ENCODE results near the gene COG5. TPM values are rescaled to one million over a fixed set of nuclear protein-coding genes. Genes with fewer than 3 reads are reported as not detected.

The COG5 gene
- total RNA-seq, 1 experiment from 2014 or later = 43.9 TPM

- H3K27me3 Mint-ChIP-seq (ENCODE audit: insufficient read depth, unreplicated experiment) = no peaks in the 10 kb centered on the region
- H3K4me3 Mint-ChIP-seq (ENCODE audit: unreplicated experiment) = no peak overlapping the region
- TF ChIP-seq CTCF (IDR thresholded peaks at IDR 0.05; ENCODE audit: insufficient read depth in 1 of 2, low read depth in 1 of 2, low read length in 1 of 2, severe bottlenecking in 1 of 2, unreplicated experiment in 1 of 2) = no peak
- Histone ChIP-seq H3K36me3 (ENCODE audit: control insufficient read depth, insufficient read depth, low read length) (no peaks in the 10 kb centered on the region), H3K4me3 (ENCODE audit: low read depth, low read length) (no peak overlapping the region), H3K27me3 (replicated peaks; ENCODE audit: control insufficient read depth, insufficient read depth, low read length) (no peaks in the 10 kb centered on the region), H3K9me3 (no peaks in the 10 kb centered on the region), H3K4me1 (0 out of 2 replicates have a peak, but pooled peaks cover 6% of the 10 kb centered on the region)
- DNase-seq = no peak
- no TSS peak for BruUV-seq (replicated peaks)
- CTCF ChIA-PET = no interaction called here
- no peak overlapping the region for H3K27ac Mint-ChIP-seq (ENCODE audit: unreplicated experiment)
- intact Hi-C loops (cut with micrococcal nuclease; ENCODE audit: unreplicated experiment) = no loop called here
- no peaks in the 10 kb centered on the region for H3K9me3 Mint-ChIP-seq (ENCODE audit: unreplicated experiment)
- peaks cover 12% of the 10 kb centered on the region for H3K36me3 Mint-ChIP-seq (ENCODE audit: insufficient read depth, unreplicated experiment)
- POLR2A ChIA-PET = no interaction called here
- H3K4me1 Mint-ChIP-seq (ENCODE audit: low read depth, unreplicated experiment) = peaks cover 8% of the 10 kb centered on the region
Measured at GRCh38 chr7:107405559-107405958, 158.2 kb downstream of the COG5 start.

- DNase-seq = no peak
- no peak overlapping the region for H3K4me3 Mint-ChIP-seq (ENCODE audit: unreplicated experiment)
- H3K36me3 Mint-ChIP-seq (ENCODE audit: insufficient read depth, unreplicated experiment) = peaks cover 10% of the 10 kb centered on the region
- CTCF ChIA-PET = no interaction called here
- Histone ChIP-seq H3K9me3 (no peaks in the 10 kb centered on the region), H3K4me1 (0 out of 2 replicates have a peak, but pooled peaks cover 6% of the 10 kb centered on the region), H3K36me3 (ENCODE audit: control insufficient read depth, insufficient read depth, low read length) (no peaks in the 10 kb centered on the region), H3K4me3 (ENCODE audit: low read depth, low read length) (no peak overlapping the region), H3K27me3 (replicated peaks; ENCODE audit: control insufficient read depth, insufficient read depth, low read length) (no peaks in the 10 kb centered on the region)
- no TSS peak for BruUV-seq (replicated peaks)
- H3K9me3 Mint-ChIP-seq (ENCODE audit: unreplicated experiment) = no peaks in the 10 kb centered on the region
- POLR2A ChIA-PET = no interaction called here
- TF ChIP-seq CTCF (IDR thresholded peaks at IDR 0.05; ENCODE audit: insufficient read depth in 1 of 2, low read depth in 1 of 2, low read length in 1 of 2, severe bottlenecking in 1 of 2, unreplicated experiment in 1 of 2) = no peak
- H3K27me3 Mint-ChIP-seq (ENCODE audit: insufficient read depth, unreplicated experiment) = no peaks in the 10 kb centered on the region
- intact Hi-C loops (cut with micrococcal nuclease; ENCODE audit: unreplicated experiment) = no loop called here
- peaks cover 8% of the 10 kb centered on the region for H3K4me1 Mint-ChIP-seq (ENCODE audit: low read depth, unreplicated experiment)
- no peak overlapping the region for H3K27ac Mint-ChIP-seq (ENCODE audit: unreplicated experiment)
Measured at GRCh38 chr7:107404740-107405537, 158.8 kb downstream of the COG5 start.

GRCh38 chr7:107398161-107398560 lies 165.6 kb downstream of the COG5 start:
- DNase-seq = no peak
- Mint-ChIP-seq H3K4me3 (ENCODE audit: unreplicated experiment) (no peak overlapping the region), H3K36me3 (ENCODE audit: insufficient read depth, unreplicated experiment) (no peaks in the 10 kb centered on the region), H3K27ac (ENCODE audit: unreplicated experiment) (no peak overlapping the region), H3K4me1 (ENCODE audit: low read depth, unreplicated experiment) (peaks cover 3% of the 10 kb centered on the region), H3K9me3 (ENCODE audit: unreplicated experiment) (no peaks in the 10 kb centered on the region), H3K27me3 (ENCODE audit: insufficient read depth, unreplicated experiment) (no peaks in the 10 kb centered on the region)
- intact Hi-C loops (cut with micrococcal nuclease; ENCODE audit: unreplicated experiment) = no loop called here
- no TSS peak for BruUV-seq (replicated peaks)
- CTCF ChIA-PET = no interaction called here
- no peak for TF ChIP-seq CTCF (IDR thresholded peaks at IDR 0.05; ENCODE audit: insufficient read depth in 1 of 2, low read depth in 1 of 2, low read length in 1 of 2, severe bottlenecking in 1 of 2, unreplicated experiment in 1 of 2)
- H3K4me3 ChIP-seq (ENCODE audit: low read depth, low read length) = no peak overlapping the region
- H3K4me1 ChIP-seq = no peaks in the 10 kb centered on the region
- POLR2A ChIA-PET = no interaction called here
- no peaks in the 10 kb centered on the region for H3K27me3 ChIP-seq (replicated peaks; ENCODE audit: control insufficient read depth, insufficient read depth, low read length)
- no peaks in the 10 kb centered on the region for H3K9me3 ChIP-seq
- no peaks in the 10 kb centered on the region for H3K36me3 ChIP-seq (ENCODE audit: control insufficient read depth, insufficient read depth, low read length)

Data from Caco-2 (cell line).